Fibroblast of skin of abdomen (primary cell): ENCODE results near the gene CAMK1D.
A peak's percentile ranks its signal among the peaks of the same experiment; 100 is the strongest.
"Not testable (repeated sequence)": the region's sequence is repeated elsewhere in the genome, so short reads cannot be mapped to it uniquely, and the experiment has no call there.

ENCODE experiments used
- DNase-seq: peaks from one replicate; pipeline ENCODE4 v3.0.0-alpha.2; 2013

CAMK1D gene

DNA sequence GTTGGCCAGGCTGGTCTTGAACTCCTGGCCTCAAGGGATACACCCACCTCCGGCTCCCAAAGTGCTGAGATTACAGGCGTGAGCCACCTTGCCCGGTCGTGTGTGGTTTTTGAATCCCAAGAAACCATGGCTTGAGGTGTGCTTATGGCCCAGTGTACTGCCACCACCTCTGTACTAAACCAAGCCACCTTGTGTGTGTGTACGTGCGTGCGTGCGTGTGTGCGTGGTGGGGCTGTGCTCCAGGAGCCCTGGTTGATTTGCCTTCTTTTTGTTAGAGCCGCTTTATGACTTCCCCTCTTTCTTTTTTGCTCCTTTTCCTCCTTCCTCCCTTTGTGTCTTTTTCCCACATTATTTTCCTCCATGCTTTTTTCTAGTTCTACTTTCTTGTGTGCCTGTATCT is 121.4 kb downstream of the CAMK1D start:
- no peak for DNase-seq

DNA sequence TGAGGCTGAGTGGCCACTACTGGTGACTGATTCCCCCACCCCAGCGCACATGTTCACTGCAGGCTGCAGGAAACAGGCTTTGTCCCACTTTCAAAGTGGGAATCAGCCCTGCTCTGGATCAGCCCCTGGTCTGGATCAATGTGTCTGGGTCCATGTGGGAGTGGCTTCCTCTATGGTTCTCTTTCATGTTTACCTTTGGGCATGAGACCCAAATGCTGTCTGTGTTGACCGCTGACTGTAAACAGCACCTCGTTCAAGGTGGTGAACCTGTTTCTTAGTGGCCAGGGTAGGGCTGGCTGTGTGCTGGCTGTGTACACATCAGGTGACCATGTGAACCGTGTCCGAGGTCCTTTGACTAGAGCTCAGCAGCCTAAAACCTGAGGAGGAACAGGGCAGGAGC is 121.8 kb downstream of the CAMK1D start:
- DNase-seq = no peak

DNA sequence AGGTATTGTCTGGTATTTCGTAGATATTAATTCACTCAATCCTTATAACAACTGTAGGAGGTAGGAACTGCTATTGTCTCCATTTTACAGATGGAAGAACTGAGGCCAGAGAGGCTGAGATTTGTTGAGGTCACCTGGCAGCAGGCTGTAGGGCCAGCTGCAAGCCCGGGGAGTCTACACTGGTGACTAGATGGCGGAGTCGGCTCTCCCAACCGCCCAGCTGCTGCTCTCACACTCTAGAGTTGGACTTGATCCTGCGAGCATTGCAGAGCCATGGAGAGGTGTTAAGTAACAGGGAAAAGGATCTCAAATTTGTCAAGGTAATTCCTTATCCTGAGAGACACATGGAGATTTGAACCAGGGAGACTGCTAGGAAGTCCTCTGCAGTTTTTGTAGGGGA is 124.1 kb downstream of the CAMK1D start:
- no peak for DNase-seq

DNA sequence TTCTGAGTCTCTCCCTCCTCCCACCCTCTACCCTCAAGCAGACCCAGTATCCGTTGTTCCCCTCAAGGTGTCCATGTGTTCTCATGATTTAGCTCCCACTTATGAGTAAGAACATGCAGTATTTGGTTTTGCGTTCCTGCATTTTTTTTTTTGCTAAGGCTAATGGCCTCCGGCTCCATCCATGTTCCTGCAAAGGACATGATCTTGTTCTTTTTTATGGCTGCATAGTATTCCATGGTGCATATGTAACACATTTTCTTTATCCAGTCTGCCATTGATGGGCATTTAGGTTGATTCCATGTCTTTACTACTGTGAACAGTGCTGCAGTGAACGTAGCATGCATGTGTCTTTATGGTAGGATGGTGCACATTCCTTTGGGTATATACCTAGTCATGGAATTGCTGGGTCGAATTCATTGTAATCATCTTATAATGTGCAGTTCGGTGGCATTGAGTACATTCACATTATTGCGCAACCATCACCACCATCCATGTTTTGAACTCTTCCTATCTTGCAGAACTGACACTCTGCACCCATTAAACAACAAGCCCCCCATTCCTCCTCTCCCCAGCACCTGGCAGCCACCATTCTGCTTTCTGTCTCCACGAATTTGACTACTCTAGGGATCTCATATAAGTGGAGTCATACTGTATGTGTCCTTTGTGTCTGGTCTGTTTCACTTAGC is 125.5 kb downstream of the CAMK1D start:
- DNase-seq = no peak

DNA sequence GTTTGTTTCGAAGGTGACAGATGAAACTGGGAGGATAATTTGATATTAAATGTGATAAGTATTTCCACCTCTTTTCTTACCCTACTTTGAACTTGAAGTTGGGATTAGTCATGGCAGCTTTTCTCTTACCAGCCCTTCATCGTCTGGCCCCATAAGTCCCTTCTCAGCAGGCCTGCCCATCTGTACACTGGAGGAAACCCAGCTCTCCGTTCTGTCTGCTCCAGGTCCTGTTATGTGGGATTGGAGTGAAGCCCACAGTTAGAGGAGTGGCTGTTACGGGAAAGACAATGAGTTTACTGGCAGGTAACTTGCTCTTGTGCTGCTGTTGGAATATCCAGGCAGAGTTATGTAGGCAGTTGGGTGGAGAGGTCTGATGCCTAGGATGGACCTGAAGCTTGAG is 127.3 kb downstream of the CAMK1D start:
- DNase-seq = no peak

DNA sequence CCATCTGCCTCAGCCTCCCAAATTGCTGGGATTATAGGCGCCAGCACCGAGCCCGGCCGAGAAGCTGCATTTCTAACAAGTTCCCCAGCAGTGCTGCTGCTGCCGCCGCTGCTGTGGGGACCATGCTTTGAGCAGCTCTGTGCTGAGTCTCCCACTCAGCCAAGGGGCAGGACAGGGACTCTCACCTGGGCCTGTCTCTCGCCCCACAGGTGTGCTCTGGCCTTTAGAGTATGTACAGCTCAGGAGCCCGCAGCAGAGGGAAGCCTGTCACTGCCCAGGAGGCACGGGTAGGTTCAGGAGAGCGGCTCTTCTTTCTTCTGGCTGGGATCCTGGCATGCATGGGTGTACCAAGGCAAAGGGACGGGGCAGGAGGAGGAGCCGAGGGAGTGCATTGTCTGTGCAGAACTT is 130.1 kb downstream of the CAMK1D start:
- DNase-seq = no peak

DNA sequence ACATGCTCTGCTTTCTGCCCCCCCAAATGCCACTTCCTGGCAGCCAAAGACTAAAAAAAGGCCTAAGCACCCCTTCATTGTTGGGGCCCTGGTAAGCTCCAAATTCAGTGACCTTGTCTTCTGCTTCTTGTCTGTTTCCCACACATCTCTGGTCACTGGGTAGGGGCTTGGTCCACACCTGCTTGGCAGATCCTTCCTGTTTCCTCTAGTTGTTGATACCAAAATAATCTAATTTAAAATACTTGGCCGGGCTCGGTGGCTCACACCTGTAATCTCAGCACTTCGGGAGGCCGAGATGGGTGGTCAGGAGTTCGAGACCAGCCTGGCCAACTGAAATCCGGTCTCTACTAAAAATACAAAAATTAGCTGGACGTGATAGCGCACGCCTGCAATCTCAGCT is 130.6 kb downstream of the CAMK1D start:
- DNase-seq = no peak

DNA sequence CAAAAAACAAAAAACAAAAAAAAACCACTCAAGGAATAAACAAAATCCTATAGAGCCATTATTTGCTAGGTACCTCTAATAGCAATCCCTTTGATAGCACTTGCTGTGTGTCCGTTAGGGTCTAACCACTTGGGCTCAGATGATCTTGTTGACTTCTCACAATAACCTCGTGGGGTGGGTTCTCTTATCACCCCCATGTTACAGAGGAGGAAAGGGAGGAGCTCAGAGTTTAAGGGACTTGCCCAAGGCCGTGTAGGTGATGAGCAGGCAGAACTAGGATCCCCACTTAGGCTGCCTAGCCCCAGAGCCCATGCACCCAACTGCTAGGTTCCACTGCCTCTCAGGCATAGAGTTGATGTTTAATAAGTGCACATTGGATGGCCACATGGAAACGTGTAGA is 131.1 kb downstream of the CAMK1D start:
- DNase-seq = no peak

DNA sequence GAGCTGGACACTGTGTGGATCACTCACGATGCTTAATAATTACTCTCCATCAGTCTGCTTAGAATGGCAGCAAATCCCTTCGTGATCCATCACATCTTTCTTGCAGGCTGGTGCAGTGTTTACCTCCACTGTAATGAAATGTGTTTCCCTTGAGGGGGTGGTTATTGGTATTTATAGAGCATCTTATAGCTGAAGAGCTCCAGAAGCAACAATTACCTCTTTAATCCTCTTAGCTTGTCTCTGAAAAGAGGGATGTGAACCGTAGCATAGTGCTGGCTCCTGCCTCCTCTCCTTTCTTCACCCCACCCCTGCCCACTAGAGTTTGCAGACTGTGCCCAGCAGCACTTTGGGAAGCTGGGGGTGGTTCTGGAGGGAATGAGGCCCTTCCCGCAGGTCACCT is 132.6 kb downstream of the CAMK1D start:
- no peak for DNase-seq

DNA sequence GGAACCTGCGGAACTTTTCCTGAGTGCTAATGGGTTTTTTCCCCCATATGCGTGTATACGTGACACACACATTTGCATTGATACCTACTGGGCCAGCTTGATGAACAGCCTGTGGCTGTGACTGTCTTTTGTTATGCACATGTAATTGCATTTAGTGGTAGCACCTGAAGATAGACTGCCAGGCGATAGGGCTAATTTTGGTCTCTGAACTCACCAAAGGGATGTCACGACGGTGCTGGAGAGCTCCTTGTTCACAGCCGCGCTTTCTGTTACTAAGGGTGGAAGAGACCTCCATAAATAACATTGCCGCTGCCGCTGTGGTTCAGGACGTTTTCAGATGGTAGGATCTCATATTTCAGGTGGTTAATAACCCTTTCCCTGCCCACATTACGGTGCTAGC is 133.2 kb downstream of the CAMK1D start:
- no peak for DNase-seq

DNA sequence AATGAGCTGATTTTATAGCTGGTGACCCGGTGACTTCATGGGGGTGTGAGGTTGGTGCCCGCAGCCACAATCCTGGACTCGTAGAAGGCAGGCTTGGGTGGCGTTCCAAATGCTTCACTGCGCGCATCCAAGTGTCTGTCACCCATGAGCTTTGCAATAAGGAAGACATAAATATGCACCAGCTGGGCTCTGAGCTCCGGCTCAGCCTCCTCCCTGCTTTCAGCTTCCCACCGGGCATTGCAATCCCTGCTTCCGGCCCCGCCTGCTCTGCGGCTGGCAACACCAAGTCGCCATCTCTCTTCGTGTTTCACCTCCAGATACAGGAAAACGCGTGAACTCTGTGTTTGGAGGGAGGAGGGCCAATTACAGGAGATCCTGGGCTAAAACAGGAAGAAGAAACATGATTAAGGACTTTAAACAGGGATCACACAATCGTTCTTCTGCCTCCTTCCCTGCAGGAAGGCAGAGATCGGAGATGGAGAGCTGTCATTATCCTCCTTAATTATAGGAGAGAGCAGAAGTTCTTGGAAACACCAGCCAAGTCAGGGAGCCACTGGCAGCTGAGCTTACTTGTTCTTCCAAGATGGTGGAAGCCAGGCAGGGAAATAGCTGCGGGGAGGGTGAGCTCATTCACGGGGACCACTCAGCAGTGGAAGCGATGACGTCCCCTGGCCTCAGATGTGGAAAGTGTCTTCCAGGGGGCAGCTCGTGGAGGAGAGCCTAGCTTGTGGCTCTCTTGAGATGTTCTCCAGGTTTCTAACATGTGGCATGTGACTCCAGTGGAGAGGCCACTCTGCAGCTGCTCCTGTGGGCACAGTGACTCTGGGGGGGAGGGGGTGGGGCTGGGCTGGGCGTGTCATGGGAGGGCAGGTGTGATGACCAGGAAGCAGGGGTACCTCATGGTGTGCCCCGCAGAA is 134.9 kb downstream of the CAMK1D start:
- DNase-seq = peak; percentile 37

DNA sequence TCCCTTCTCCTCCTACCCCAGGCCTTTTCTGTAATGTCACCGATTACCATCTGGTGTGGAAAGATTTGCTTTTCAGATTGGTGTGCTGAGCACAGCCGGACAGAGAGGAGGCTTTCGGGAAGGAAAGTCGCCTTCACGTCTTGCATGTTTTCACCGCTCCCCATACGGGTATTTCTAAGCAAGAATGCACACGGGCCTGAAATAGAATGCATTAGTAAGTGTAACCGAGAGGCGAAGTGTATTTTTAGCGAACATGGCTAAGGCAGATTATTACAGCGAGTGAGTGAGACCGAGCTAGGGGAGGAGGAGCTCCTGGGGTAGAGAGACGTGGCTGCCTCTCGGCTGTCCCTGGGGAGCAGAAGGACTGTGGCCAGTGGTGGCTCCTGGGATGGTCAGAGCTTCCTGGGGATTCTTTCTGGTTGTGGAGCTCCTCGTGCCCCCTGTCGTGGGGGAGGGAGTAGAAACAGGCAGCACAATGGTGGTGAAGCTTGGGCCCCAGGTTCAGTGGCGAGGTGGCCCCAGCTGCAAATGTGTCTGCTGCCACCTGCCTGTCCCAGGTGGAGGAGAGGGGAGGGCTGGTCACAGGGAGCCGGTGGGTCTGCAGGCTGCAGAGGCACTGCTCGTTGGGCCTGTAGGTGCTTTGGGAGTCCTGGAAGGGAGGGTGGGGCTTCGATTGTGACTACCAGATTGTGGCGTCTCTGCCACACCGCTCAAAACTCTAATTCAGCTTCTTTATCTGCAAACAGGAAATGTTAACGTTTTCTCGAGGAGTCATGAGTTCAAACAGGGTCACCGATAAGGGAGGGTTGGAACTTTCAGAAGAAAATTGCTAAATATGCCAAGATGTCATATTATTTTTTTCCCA is 135.8 kb downstream of the CAMK1D start:
- DNase-seq = peak; percentile 31

DNA sequence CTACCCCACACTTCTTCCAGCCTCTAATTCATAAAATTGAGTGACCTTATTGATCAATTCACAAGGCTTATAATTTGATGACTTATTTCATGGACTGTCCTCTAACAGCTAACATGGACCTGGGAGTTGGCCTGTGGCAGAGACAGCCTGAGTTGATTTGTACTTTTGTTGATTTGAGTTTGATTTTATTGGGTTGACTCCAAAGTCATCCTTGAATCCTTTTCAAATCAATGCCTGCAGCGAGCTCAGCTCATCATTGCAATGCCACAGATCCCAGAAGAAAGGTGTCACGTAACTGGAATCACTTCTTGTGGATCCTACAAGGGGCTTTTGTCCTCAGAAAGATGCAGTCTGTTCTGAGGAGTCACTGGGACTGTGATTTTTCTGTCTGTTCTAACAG is 138.0 kb downstream of the CAMK1D start:
- no peak for DNase-seq

DNA sequence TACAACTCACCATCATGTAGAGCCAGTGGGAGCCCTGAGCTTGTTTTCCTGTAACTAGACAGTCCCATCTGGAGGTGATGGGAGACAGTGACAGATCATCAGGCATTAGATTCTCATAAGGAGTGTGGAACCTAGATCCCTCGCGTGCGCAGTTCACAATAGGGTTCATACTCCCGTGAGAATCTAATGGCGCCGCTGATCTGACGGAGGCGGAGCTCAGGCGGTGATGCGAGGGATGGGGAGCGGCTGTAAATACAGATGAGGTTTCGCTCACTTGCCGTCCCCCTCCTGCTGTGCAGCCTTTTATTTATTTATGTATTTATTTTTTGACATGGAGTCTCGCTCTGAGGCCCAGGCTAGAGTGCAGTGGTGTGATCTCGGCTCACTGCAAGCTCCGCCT is 139.3 kb downstream of the CAMK1D start:
- DNase-seq = no peak

DNA sequence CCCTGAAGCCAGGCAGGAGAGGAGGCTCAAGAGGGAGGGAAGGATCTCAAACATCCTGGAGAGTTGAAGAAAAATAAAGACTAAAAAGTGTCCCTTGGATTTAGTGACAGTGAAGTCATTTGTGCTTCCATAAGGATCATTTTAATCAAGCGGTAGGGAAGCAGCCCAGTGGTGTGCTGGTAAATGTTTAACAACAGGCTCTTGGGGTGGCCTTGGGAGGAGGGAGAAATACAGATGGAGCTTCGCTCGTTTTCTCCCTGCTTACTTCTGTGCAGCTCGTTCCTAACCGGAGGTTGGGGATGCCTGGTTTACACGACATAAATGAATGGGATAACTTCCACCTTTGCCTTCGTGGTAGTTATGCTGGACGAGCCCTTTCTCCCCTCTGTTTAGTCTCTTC is 140.0 kb downstream of the CAMK1D start:
- no peak for DNase-seq

DNA sequence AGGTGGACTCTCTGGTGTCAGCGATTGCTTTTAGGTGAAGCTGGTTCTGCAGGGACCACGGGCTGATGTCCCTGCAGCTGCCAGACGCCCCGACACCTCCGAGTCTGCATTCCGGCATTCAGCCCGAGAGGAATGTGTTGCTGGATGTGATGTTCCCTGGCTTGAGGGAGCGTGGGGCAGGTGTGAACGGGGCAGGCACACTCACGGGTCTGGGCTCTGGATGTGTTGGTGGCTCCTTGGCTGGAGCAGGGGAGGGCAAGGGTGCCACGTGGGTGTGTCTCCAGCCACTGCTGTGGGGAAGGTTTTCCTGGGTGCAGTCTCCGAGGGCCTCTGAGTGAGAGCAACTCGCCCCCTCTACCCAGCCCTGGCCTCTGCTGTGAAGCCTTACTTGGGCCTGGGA is 140.5 kb downstream of the CAMK1D start:
- DNase-seq = no peak

DNA sequence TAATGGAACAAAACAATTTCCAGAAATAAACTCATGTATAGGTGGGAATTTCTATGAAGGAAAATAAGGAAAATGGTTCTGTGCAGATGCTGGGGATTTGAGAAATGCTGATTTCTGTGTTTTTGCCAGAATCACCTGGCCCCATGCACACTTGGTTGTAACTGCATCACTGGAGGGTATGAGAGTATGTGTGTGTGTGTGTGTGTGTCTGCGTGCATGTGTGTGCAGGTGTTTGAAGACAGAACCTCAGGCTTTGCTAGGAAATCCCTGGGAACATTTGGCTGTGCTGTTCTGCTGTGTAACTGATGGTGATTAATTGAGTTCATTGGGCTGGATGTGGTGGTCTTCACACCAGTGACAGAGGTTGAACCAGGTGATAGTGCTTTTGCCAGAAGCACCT is 141.6 kb downstream of the CAMK1D start:
- DNase-seq = no peak

DNA sequence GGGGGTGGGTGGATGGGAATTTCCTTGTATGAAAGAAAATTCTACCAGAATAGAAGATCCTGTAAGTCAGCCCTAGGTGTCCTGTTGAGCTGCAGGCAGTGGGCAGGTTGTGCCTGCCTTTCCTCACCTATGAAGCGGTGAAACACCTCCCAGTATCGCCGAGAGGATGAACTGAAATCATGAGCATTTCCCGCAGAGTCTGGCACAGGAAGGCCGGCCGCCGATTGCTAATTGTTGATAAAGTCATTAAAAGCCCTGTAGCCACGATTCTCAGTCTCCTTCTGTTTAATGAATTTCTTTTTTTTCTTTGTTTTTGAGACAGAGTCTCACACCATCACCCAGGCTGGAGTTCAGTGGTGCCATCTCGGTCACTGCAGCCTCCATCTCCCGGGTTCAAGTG is 142.1 kb downstream of the CAMK1D start:
- DNase-seq = no peak

DNA sequence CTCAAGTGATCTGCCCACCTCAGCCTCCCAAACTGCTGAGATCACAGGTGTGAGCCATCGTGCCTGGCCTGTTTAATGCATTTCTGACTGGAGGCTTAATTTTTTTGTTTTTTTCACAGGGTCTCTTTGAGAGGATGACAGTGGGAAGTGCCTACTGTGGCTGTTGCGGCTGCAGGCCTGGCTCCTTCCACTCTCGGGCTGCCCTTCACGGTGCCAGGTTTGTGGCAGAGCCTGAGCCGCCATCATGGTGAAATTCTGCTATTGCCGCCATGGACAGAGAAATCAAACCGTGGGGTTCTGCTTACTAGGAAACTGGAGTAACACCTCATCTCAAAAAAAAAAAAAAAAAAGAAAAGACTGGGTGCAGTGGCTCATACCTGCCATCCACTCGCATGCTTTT is 142.7 kb downstream of the CAMK1D start:
- no peak for DNase-seq

DNA sequence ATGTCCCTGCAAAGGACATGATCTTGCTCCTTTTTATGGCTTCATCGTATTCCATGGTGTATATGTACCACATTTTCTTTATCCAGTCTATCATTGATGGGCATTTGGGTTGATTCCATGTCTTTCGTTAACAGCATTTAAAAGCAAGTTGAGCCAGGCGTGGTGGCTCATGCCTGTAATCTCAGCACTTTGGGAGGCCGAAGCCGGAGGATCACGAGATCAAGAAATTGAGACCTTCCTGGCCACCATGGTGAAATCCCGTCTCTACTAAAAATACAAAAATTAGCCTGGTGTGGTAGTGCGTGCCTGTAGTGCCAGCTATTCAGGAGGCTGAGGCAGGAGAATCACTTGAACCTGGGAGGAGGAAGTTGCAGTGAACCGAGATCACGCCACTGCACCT is 147.7 kb downstream of the CAMK1D start:
- DNase-seq = not testable (repeated sequence)

DNA sequence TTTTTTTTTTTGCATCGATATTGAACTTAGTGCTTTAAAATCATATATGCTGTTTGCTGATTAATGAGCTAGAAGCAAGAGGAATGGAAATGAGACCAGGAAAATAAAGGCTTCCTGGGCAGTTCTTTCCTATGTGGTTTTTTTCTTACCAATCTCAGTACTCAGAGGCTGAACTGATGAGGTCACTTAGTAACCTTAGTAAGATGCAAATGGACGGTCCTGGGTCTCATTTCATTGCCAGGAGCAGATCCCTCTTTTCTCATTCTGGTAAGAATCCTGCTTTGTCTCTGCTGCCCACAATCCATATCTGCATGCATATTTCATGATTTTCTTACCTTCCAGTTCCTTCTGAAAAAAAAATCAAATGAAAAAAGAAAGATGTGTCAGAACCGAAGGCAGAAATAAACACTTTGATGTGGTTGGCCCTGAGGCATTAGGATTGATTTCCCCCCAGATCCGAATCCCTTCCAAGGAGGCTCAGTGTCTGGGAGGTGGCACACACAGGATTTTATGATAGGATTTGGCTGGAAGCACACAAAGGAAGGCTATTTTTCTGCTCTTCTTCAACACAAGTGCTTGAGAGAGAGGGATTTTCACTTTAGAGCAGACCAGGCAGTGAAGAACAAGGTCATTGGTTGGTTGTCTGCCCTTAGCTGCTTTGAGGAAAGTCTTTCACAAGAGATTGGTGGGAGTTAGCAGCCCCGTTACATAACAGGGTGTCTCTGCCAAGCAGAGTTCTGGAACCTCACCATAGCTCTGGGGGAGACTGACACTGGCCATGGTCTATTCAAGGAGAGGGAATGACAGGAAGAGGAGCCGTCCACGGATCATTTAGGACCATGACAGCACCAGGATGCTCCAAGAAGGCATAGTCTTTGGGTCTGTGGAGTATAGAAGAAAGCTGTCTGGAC is 150.0 kb downstream of the CAMK1D start:
- no peak for DNase-seq
